ENCODE data around the gene TMCC1.

- TF ChIP-seq CTCF (conservative IDR thresholded peaks at IDR 0.05; ENCODE audit: low read length) (no peak), EZH2phosphoT487 (IDR thresholded peaks at IDR 0.05; ENCODE audit: borderline replicate concordance) (no peak)
Observed at GRCh38 chr3:129708328-129708861, 185.1 kb downstream of the TMCC1 start.
